Measurements from ENCODE around the gene ANGPTL2.
"Not testable (repeated sequence)": the region's sequence is repeated elsewhere in the genome, so short reads cannot be mapped to it uniquely, and the experiment has no call there.

ANGPTL2 gene

DNA sequence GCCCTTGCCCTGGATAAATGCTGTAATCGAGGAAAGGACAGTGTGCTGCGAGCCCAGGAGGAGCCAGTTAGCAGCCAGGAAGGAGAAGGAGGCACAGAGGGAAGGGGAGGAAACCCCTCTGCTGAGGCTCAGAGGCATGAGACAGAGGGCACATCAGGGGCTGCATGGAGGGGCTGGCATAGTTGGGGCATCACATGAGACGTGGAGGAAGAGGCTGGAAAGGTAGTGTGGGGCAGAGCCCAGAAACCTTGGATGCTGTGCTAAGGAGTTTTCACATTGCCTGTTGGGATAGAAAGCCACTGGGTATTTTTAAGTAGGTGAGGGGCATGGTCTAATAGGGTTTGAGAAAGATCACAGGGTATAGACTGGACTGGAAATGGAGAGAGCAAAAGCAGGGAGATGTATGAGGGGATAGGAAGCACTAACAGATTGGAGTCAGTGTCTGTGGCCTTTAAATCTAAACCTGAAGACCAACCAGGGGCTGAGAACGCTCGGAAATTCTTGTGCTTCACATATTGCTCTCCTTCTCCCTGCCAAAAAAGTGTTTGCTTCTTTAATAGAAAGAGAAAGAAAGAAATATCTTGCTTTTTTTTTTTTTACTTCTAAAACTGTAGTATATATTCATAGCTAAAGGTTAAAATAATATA is 33.0 kb upstream of the ANGPTL2 start:
- in situ Hi-C loops (cut with MboI; ENCODE audit: low sequenced_read_pairs) = no loop called here

DNA sequence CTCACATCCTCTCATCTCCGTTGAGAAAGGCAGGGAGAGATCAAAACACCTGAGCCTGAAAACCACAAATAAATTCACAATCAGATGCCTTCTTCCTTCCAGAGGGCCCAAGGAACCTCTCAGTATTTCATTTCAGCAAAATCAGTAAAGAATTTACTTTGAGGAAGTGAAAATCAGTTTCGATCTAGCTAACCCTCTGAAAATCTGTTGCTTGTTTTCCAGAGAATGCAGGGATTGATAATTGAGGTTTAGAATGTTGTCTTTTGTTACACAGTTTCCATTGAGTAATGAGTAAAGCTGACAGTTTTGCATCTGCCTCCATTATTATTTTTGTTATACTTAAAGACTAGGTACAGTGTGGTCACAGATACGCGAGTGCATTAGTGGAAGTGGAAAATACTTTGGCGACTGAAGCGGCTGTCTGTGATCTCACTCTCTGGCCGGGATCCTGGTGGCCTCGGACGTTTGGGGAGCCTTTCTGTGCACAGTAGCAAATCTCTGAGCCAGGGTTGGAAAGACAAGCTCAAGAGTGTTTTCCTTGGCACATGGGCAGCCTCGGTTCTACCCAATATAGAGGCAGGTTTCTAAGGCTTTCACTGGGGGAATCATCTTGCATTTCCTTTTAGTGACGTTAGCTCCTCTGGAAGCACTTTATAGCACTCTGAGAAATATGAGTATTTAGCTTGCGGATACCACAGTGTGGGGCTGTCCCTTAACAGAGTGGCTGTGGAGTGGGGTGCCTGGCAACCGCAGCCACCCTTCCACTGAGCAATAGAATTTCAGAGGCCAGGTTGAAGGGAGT is 32.2 kb upstream of the ANGPTL2 start:
- in situ Hi-C loops (cut with MboI; ENCODE audit: low sequenced_read_pairs) = no loop called here

DNA sequence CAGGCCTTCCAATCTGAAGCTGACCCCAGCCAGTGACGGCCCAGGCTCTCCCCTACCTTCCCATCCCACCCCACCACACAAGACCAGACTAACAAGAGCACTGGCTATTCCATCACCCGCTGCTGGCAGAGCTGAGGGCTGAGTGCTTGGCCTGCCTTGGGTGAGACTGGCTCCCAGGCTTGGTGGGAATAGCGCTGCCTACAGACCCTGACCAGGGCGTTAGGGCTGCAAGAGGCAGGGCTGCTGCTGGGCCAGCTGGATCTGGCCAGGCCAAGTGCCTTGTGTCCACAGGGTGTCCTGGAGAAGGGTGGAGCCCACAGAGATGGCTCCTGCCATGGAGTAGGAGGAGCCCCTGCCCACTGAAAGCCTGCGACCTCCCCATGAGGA is 31.6 kb upstream of the ANGPTL2 start:
- in situ Hi-C loops (cut with MboI; ENCODE audit: low sequenced_read_pairs) = no loop called here

DNA sequence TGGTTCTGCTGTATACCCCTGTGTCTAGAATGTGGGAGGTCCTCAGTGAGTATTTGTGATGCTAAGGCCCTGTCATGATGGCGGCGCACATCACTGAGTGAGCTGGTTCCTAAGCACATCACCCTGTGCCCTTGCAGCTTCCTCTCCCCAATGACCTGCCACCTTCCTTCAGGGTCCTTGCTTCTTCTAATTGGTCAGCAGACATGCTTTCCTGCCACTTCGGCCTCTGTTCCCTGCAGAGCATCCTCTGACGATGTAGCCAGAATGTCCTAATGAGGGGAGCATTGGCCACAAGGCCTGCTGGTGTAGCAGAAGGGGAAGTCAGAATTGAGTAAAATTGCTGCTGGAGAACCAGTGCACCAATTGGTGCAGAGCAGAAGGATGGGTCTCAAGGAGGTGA is 31.1 kb upstream of the ANGPTL2 start:
- in situ Hi-C loops (cut with MboI; ENCODE audit: low sequenced_read_pairs) = no loop called here

DNA sequence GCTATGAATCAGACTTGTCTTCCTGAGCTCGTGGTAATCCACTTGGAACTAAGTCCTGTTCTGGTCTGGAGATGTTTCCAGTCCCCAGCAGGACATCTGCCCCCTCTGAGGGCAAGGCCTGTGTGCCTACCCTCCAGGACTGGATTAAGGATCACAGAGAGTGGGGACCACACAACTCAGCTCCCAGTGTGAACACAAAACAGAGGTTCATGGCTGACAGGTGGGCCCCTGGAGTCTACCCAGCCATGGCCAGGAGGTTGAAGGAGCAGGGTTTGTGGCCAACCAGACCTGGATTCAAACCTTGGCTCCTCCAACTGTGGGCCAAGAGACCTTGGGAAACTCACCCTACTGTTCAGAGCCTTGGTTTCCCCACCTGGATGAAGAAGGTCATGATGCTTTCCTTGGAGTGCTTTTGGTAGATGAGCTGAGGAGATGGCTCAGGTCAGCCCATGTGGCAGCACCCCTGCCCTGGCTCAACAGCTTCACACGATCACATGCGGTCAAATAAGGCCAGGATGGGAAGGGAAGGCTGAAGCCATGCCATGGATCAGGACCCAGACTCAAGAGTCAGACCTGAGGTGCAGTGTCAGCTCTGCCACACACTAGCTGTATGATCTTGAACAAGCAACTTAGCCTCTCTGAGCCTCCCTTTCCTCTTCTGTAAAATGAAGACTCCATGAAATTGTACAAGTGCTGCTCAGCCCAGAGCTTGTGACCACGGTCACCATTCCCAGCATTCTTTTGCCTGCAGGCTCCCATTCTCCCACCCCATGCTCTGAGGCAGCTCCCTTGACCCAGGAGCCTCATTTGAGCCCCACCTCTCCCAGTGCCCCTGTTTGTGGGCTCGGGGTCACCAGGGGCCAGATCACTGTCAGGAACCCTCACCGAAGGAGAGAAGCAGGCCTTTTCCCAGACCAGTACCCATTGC is 27.3 kb upstream of the ANGPTL2 start:
- in situ Hi-C loops (cut with MboI; ENCODE audit: low sequenced_read_pairs) = no loop called here

DNA sequence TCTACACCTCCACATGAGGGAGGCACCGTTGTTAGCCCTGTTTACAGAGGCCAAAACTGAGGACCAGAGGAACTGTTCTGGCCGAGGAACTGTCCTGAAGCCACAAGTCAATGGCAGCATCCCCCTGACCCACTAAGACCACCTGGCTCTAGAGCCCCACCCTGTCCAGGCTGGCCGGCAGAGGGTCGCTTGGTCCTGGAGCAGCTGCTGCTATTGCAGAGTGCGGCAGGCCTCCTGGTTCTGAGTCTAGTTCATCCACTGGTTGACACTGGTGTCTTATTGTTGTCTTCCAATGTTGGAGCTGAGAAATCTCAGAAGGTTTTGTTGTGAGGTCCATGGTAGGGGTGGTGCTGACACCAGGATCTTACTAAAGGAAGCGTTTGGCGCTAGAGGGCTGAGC is 26.6 kb upstream of the ANGPTL2 start:
- in situ Hi-C loops (cut with MboI; ENCODE audit: low sequenced_read_pairs) = no loop called here

DNA sequence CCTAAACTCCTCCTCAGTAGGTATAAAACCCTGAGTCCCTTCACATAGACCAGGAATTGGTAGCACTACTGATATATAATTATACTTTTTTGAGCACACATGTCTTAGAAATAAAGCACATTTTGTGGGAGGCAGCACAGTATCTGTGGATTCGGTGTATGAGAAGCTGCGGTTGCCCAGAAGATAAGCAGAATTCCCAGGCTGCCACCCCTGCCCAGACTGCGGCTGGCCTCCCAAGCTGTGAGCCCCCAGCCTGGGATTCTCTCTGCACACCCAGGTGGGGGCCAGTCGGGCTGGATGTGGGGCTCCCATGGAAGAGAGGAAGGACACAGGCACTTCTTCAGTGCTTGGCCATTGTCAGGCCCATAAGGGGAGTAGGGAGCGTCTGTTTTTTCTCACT is 25.6 kb upstream of the ANGPTL2 start:
- in situ Hi-C loops (cut with MboI; ENCODE audit: low sequenced_read_pairs) = no loop called here

DNA sequence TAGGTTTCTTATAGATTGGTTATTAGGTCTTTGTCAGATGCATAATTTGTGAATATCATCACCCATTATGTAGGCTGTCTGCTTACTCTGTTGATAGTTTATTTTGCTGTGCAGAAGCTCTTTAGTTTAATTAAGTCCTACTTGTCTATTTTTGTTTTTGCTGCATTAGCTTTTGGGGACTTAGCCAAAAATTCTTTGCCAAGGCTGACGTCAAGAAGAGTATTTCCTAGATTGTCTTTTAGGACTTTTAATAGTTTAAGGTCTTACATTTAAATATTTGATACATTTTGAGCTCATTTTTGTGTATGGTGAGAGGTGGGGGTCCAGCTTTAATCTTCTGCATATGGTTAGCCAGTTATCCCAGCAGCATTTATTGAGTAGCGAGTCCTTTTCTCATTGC is 24.8 kb upstream of the ANGPTL2 start:
- in situ Hi-C loops (cut with MboI; ENCODE audit: low sequenced_read_pairs) = no loop called here

DNA sequence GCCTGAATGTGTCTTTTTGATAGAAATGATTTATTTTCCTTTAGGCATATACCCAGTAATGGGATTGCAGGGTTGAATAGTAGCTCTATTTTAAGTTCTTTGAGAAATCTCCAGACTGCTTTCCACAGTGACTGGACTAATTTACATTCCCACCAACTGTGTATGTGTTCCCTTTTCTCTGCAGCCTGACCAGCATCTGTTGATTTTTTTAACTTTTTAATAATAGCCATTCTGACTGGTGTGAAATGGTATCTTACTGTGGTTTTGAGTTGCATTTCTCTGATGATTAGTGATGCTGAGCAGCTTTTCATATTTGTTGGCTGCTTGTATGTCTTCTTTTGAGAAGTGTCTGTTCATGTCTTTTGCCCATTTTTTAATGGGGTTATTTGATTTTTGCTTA is 24.4 kb upstream of the ANGPTL2 start:
- in situ Hi-C loops (cut with MboI; ENCODE audit: low sequenced_read_pairs) = not testable (repeated sequence)

DNA sequence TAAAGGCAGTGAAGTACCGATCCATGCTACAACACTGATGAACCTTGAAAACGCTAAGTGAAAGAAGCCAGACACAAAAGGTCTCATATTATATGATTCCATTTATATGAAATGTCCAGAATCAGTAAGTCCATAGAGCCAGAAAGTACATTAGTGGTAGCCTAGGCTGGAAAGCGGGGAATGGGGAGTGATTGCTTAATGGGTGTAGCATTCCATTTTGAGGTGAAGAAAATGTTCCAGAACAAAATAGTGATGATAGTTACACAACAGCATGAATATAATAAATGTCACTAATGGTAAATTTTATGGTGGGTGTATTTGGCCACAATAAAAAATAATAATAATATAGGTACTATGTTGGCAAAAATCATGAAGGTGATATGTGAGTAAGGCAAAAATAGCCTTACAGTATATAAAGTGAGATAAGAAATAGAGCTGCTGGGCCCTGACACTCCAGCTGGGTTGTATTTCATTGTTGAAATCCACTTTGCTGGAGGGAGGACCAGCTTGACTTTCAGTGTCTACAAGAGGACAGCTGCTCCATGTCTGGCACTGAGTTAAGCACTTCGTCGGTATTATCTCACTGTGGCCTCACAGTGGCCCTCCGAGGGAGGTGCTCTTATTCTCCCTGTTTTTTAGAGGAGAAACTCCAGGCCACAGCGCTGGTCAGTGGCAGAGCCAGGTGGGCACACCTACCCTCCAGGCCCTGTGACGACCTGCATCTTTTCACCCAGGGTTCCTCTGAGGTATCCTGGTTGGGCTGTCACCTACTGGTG is 22.4 kb upstream of the ANGPTL2 start:
- in situ Hi-C loops (cut with MboI; ENCODE audit: low sequenced_read_pairs) = no loop called here

DNA sequence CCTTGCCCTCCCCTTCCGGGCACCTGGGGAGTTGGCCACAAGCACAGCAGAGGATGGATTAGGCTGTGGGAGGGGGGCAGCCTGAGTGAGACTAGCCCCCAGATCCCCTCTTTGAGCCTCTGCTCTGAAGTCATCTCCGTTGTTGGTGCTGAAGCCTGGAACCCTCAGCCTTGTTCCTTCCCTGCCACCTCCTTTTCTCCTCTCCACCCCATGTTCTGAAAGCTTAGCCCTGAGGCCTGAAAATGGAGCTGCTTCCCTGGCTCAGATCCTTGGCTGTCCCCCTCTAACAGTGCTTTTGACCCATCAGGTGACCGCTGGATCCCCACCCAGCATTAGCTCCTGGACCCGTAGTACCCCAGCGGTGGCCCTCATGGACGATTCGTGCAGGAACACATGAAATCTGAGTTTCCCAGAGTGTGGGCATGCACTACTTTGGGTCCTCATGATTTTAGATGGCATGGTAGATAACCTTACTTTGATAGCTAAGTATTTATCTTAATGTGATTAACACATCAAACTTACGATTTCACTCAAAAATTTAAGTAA is 21.6 kb upstream of the ANGPTL2 start:
- in situ Hi-C loops (cut with MboI; ENCODE audit: low sequenced_read_pairs) = no loop called here

DNA sequence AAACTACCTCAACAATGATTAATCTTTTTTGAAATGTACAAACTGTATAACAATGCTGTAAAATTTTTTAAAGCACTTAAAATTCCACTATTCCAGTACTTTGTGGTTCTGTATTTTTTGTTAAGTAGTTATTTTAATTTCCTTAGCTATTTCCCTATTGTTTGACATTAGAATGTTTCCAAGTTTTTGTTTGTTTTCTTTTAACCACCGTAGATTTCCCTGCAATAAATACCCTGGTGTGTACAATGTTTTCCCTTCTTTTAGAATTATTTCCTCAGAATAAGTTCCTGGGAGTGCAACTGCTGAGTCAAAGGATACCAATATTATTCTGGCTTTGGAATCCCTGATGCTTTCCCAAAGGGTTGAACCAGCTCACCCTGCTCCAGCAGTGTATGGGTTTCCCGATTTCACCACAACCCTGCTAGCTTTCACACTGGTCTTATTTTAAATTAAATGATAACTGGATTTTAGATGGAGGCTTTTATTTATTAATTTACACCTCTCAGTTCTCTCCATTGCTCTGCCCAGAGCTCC is 20.6 kb upstream of the ANGPTL2 start:
- in situ Hi-C loops (cut with MboI; ENCODE audit: low sequenced_read_pairs) = no loop called here

DNA sequence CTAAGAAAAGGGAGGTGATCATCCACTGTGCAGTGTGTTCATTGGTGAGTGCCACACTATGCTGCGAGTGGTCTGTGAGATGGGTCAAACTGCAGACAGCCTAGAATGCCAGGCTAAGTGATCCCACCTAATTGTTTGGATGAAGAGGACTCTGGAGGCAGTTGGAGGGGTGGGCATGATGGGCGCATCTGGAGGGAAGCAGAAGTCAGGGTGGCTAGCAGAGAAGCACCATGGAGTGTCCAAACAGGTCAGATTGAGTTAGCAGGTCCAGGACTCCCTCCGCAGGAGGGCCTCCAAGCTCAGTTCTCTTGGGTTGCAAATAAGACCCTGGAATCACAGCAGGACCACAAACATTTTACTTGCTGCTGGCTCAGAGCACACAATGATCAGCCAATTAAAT is 19.9 kb upstream of the ANGPTL2 start:
- in situ Hi-C loops (cut with MboI; ENCODE audit: low sequenced_read_pairs) = no loop called here

DNA sequence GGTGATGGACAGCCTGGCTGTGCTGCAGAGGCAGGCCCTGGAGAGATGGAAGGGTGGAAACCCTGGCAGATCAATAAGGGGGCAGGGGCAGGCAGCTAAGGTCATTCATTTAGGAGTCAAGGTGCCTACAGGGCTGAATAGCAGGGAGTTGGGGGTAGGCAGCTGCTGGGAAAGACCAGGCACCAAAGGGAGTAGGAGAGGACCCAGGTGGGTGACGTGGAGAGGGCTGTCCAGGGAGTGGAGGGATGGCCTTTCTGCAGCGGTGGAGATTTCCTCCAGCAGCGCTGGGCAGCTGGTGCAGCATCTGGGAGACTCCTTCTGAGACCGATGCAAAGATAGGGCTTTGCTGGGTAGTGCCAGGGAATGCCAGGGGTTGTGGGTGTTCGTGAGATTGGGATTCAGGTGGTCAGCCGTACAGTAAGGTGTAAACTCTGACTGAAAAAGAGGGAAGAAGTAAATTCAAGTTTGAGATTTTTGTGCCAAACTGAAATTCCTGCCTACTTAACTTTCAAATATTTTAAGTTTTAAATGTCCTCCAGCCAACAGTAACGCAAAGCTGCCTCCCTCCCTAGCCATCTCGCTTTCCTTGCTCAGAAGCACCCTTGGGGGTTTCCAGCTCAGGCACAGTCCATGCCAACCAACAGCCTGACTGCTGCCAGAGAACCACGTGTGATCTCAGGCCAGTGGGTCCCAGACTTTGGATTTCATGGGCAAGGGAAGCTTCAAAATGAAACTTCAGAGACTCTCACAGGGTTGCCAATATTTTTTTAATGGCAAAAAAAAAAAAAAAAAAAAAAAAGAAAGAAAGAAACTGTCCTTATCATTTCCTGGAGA is 18.6 kb upstream of the ANGPTL2 start:
- in situ Hi-C loops (cut with MboI; ENCODE audit: low sequenced_read_pairs) = no loop called here

DNA sequence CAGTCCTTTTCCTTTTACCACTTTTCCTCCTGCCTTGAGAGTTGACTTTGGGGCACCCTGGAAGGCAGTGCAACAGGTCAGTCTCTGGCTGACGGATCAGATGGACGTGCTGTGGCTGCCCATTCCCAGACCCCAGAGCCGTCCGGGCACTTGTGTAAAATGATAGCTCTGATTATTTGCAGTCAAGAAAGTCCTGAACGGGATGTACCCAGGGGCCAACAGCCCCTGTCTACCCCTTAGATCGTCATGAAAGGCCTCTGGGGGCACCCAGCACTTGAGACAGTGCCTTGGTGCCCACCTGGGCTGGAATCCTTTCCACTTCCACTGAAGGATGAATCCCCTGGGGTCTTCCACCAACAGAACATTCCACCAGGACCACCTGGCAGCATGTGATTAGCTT is 17.7 kb upstream of the ANGPTL2 start:
- in situ Hi-C loops (cut with MboI; ENCODE audit: low sequenced_read_pairs) = no loop called here

DNA sequence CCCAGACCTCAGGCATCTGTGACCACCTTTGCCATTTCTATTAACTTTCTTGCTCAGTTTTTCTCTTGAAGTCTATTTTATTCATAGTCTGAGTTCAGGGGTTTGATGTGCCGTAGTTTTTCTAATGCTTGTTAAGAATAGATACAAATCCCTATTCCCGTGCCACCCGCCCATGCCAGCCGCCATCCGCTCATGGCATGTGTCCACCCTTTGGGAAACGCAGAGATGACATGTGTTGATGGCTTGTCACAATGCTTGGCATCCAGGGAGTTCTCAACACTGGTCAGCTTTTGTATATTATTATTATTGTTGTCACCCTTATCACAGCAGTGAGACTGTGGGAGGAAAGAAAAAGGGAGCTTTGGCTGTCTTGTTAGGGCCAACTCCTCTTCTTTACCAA is 17.3 kb upstream of the ANGPTL2 start:
- in situ Hi-C loops (cut with MboI; ENCODE audit: low sequenced_read_pairs) = no loop called here

DNA sequence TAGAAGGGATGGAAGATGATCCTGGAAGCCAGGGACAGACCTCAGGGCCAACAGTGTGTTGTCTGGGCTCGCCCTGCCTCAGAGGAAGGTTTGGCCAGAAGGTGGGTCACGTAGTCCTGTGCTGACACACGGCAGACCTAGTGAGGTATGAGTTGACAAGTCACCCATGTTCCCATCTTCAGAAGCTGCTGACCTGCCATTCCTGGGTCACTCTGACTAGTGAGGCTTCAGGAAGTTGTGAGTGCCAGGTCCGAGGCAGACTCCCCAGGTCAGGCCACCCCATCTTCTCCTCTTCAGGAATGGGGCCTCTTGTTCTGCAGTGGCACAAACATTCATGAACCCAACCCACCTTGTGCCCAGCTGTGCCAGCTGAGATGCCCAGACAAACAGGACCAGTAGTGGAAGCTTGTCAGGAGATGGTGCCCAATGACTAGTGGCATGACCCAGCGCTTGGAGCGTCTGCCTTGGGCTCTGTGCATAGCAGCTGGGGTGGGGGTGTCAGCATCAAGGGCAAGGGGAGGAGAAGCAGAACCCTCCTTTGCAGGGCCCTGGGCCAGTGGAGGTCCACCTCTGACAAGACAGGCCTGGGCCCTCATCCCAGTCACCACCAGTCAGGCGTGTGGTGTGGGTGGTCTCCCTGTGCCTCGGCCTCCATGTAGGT is 16.8 kb upstream of the ANGPTL2 start:
- in situ Hi-C loops (cut with MboI; ENCODE audit: low sequenced_read_pairs) = no loop called here

DNA sequence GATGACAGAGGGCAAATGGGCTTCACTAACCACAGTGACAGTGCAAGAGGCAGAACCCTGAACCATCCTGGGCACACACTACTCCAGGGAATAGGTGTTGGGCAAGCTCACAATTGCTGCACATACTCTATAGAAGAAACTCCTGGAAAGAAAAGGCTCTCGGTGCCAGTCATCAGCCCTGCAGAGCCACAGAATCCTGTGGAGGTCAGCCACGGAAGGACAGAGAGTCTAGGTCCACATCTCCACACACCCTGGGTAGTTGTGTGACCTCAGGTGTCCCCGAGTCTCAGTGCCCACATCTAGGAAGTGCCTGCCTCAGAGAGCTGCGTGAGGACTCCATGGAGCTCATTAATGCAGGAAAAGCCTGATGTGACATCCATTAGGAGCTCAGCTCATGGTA is 16.0 kb upstream of the ANGPTL2 start:
- in situ Hi-C loops (cut with MboI; ENCODE audit: low sequenced_read_pairs) = no loop called here
